GM12878 (cell line): ENCODE data around the gene HECTD4. TPM values are rescaled to one million over a fixed set of nuclear protein-coding genes. Genes with fewer than 3 reads are reported as not detected.

Experiments used
- ATAC-seq: fragments of 200-7000 bp; cut with Tn5 transposase; 3 replicates; pipeline ENCODE4 v1.9.1; 2020; ENCODE audit warnings: mild to moderate bottlenecking, moderate library complexity
- BruUV-seq: library from RNA; stranded (reverse); fragments of 400-500 nt; replicated peaks from 2 replicates; lab custom pipeline; 2021; lab: Mats Ljungman, UMichigan
- CTCF ChIA-PET: fragments of 300-600 bp; sonication (Branson Sonifier 250); formaldehyde crosslinking; extraction: SDS; loops from one replicate; lab custom pipeline; 2021; ENCODE audit warnings: inconsistent platforms; lab: Yijun Ruan, JAX
- POLR2A ChIA-PET: fragments of 350-600 bp; formaldehyde crosslinking; extraction: SDS; loops from one replicate; lab custom pipeline; 2021; ENCODE audit warnings: inconsistent platforms; lab: Charles Lee
- RAD21 ChIA-PET: fragments of 300-600 bp; sonication (Branson Sonifier 250); formaldehyde crosslinking; loops from one replicate; lab custom pipeline; 2023; ENCODE audit warnings: antibody characterized with exemption; ENCODE audit not compliant: unreplicated experiment; lab: Charles Lee
- SMC1A ChIA-PET: fragments of 300-600 bp; sonication (Branson Sonifier 250); formaldehyde crosslinking; loops from one replicate; lab custom pipeline; 2023; ENCODE audit not compliant: unreplicated experiment, uncharacterized antibody; lab: Charles Lee
- DNase-seq: peaks from one replicate; pipeline ENCODE4 v3.0.0-alpha.2; 2011; ENCODE audit warnings: low read depth, low spot score
- FAIRE-seq: peaks from 3 replicates; lab custom pipeline; 2011; peaks lifted over from hg19 to GRCh38; lab: Jason Lieb, UNC
- H2AFZ ChIP-seq: 2 replicates; pipeline ENCODE4 v1.6.0; 2011; ENCODE audit warnings: low read depth, low read length, control low read depth; ENCODE audit not compliant: control insufficient read depth
- H3K27ac ChIP-seq: 2 replicates; pipeline ENCODE4 v1.5.1; 2011; ENCODE audit warnings: control low read depth; ENCODE audit not compliant: control insufficient read depth, insufficient read depth
- H3K27me3 ChIP-seq, 2 experiments: replicated peaks in 1 of 2; 2 replicates each; pipeline versions ENCODE4 v1.6.0 to v1.6.1; 2011; ENCODE audit warnings: low read length in 1 of 2; ENCODE audit not compliant: control insufficient read depth in 2 of 2, insufficient read depth in 2 of 2
- H3K36me3 ChIP-seq, 2 experiments: 2 replicates each; pipeline ENCODE4 v1.5.1; 2011; ENCODE audit warnings: low read length in 1 of 2; ENCODE audit not compliant: control insufficient read depth in 2 of 2, insufficient read depth in 2 of 2
- H3K4me1 ChIP-seq: 2 replicates; pipeline ENCODE4 v1.6.1; 2011; ENCODE audit warnings: mild to moderate bottlenecking, low read length, moderate library complexity, mixed read lengths; ENCODE audit not compliant: control insufficient read depth, insufficient read depth
- H3K4me2 ChIP-seq: 2 replicates; pipeline ENCODE4 v1.6.0; 2011; ENCODE audit warnings: control low read depth; ENCODE audit not compliant: control insufficient read depth, insufficient read depth
- H3K4me3 ChIP-seq: fragments of 200-600 bp; sonication (generic); 2 replicates; pipeline ENCODE4 v1.5.1; 2016
- H3K79me2 ChIP-seq: 2 replicates; pipeline ENCODE4 v1.6.0; 2011; ENCODE audit warnings: low read length; ENCODE audit not compliant: control insufficient read depth, insufficient read depth
- H3K9ac ChIP-seq: 2 replicates; pipeline ENCODE4 v1.8.0; 2011; ENCODE audit warnings: low read length, control low read depth, mixed read lengths; ENCODE audit not compliant: control insufficient read depth, insufficient read depth
- H3K9me3 ChIP-seq: replicated peaks from 3 replicates; pipeline ENCODE4 v1.5.1; 2011; ENCODE audit warnings: mild to moderate bottlenecking, low read length; ENCODE audit not compliant: control insufficient read depth, insufficient read depth
- H4K20me1 ChIP-seq: 2 replicates; pipeline ENCODE4 v1.6.0; 2011; ENCODE audit not compliant: control insufficient read depth, insufficient read depth
- E2F8 ChIP-seq: fragments of 450-650 bp; IDR thresholded peaks from 2 replicates; pipeline ENCODE4 v1.6.1; 2018; ENCODE audit warnings: mild to moderate bottlenecking, low read depth, moderate library complexity; ENCODE audit not compliant: partially characterized antibody
- ELK1 ChIP-seq: IDR thresholded peaks from 2 replicates; pipeline ENCODE4 v1.6.1; 2012; ENCODE audit warnings: low read depth, low read length, improper control_type of control experiment
- ESRRA ChIP-seq: IDR thresholded peaks from 2 replicates; pipeline ENCODE4 v1.6.1; 2012; ENCODE audit warnings: mild to moderate bottlenecking, low read length, improper control_type of control experiment
- HCFC1 ChIP-seq: fragments of 150-350 bp; IDR thresholded peaks from 2 replicates; pipeline ENCODE4 v1.6.1; 2014; ENCODE audit warnings: low read length
- MYB ChIP-seq: fragments of 150-350 bp; IDR thresholded peaks from 2 replicates; pipeline ENCODE4 v1.6.1; 2014; ENCODE audit warnings: mild to moderate bottlenecking, low read depth, low read length, borderline replicate concordance
- SIN3A ChIP-seq: IDR thresholded peaks from 2 replicates; pipeline ENCODE4 v1.6.1; 2012; ENCODE audit warnings: low read depth, low read length, improper control_type of control experiment
- SMAD1 ChIP-seq: fragments of 450-650 bp; IDR thresholded peaks from 2 replicates; pipeline ENCODE4 v1.6.1; 2018; ENCODE audit warnings: mild to moderate bottlenecking, low read depth; ENCODE audit not compliant: partially characterized antibody
- SMARCA5 ChIP-seq: fragments of 450-650 bp; IDR thresholded peaks from 2 replicates; pipeline ENCODE4 v1.6.1; 2017; ENCODE audit warnings: mild to moderate bottlenecking
- ZBTB33 ChIP-seq: fragments of 450-650 bp; IDR thresholded peaks from 2 replicates; pipeline ENCODE4 v1.6.1; 2017; ENCODE audit warnings: mild to moderate bottlenecking
- WGBS: methylation state at CpG from one replicate; pipeline ENCODE4 v1.1.6; 2016; ENCODE audit warnings: low lambda C conversion rate; ENCODE audit not compliant: insufficient replicate concordance, insufficient coverage; ENCODE audit errors: missing lambda C conversion rate; 5-methylcytosine and 5-hydroxymethylcytosine counted together
- in situ Hi-C: fragments of 300-500 bp; cut with MboI; formaldehyde crosslinking; loops from 9 replicates; pipeline ENCODE4 v1.14.3; 2018; ENCODE audit warnings: mixed read lengths
- intact Hi-C: fragments of 100-400 bp; cut with micrococcal nuclease; formaldehyde crosslinking; loops from one replicate; pipeline ENCODE4 v1.14.2; 2022; ENCODE audit not compliant: unreplicated experiment
- polyA plus RNA-seq, 11 experiments: library from polyadenylated mRNA; depleted of rRNA in 4 of 11; unstranded in 6 of 11; stranded (reverse) in 5 of 11; fragments of >200 nt; fragmentation: Nextera tagmentation in 4 of 11; fragmentation: Illumina TruSeq in 1 of 11; extraction: Ambion mirVana in 4 of 11; extraction: Trizol in 1 of 11; gene quantifications; 1 replicate in 1 of 11; 2 replicates in 10 of 11; pipeline versions ENCODE4 v1.2.1 to v1.2.3, GENCODE V29; 2011 to 2016; ENCODE audit warnings: inconsistent platforms in 2 of 11, missing spikeins in 2 of 11, low read depth in 1 of 11
- total RNA-seq, 4 experiments: library from RNA; depleted of rRNA in 3 of 4; stranded (reverse); fragments of >200 nt in 3 of 4; fragmentation: Illumina TruSeq in 1 of 4; extraction: Trizol in 1 of 4; gene quantifications; 2 replicates each; pipeline versions ENCODE4 v1.2.1 to v1.2.3, GENCODE V29; 2013 to 2021
- TF ChIP-seq, protein P1 (sequence below): fragments of 450-650 bp; IDR thresholded peaks from 2 replicates; pipeline ENCODE4 v1.6.1; 2018; ENCODE audit warnings: borderline replicate concordance, mild to moderate bottlenecking; ENCODE audit not compliant: partially characterized antibody
- TF ChIP-seq, protein P2 (sequence below): fragments of 150-350 bp; IDR thresholded peaks from 2 replicates; pipeline ENCODE4 v1.6.1; 2016; ENCODE audit warnings: low read depth, low read length

Gene HECTD4
- total and polyA plus RNA-seq, 10 of the 15 experiments (the other 5 are each of a cell fraction or from before 2014, with no cell fraction given), result 5.8 to 43.9 (median 17.9) TPM

- TF ChIP-seq ZBTB33, result no peak
Observed at GRCh38 chr12:112430929-112431328, 48.7 kb upstream of the HECTD4 start (continued).

GRCh38 chr12:112427760-112428159 lies 45.5 kb upstream of the HECTD4 start:
- Histone ChIP-seq H3K4me2 (no peak overlapping the region), H2AFZ (no peak overlapping the region), H3K27me3 (no peaks in the 10 kb centered on the region), H3K9ac (no peak overlapping the region), H3K27ac (no peak overlapping the region), H4K20me1 (0 out of 2 replicates have a peak, but pooled peaks cover 1% of the 10 kb centered on the region), H3K79me2 (peaks cover 44% of the 10 kb centered on the region), H3K36me3 (no peaks in the 10 kb centered on the region), H3K4me3 (no peak overlapping the region), H3K4me1 (no peaks in the 10 kb centered on the region; the same call in 1 of the 2 replicates), H3K9me3 (no peaks in the 10 kb centered on the region)
- FAIRE-seq, result no peak
- no TSS peak for BruUV-seq
- CTCF ChIA-PET, result no interaction called here
- SMC1A ChIA-PET, result no interaction called here
- POLR2A ChIA-PET, result no interaction called here
- in situ Hi-C loops, result no loop called here
- intact Hi-C loops, result no loop called here
- WGBS, result 98% methylated on average over 2 of the region's 2 CpGs
- RAD21 ChIA-PET, result no interaction called here
- no peak for ATAC-seq
- no peak for DNase-seq
- TF ChIP-seq HCFC1 (no peak), SMARCA5 (no peak), SMAD1 (no peak), ELK1 (no peak), SIN3A (no peak), ESRRA (no peak), MYB (no peak), E2F8 (no peak)
- TF ChIP-seq, protein P1, sequence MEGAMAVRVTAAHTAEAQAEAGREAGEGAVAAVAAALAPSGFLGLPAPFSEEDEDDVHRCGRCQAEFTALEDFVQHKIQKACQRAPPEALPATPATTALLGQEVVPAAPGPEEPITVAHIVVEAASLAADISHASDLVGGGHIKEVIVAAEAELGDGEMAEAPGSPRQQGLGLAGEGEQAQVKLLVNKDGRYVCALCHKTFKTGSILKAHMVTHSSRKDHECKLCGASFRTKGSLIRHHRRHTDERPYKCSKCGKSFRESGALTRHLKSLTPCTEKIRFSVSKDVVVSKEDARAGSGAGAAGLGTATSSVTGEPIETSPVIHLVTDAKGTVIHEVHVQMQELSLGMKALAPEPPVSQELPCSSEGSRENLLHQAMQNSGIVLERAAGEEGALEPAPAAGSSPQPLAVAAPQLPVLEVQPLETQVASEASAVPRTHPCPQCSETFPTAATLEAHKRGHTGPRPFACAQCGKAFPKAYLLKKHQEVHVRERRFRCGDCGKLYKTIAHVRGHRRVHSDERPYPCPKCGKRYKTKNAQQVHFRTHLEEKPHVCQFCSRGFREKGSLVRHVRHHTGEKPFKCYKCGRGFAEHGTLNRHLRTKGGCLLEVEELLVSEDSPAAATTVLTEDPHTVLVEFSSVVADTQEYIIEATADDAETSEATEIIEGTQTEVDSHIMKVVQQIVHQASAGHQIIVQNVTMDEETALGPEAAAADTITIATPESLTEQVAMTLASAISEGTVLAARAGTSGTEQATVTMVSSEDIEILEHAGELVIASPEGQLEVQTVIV, result no peak
- TF ChIP-seq, protein P2, sequence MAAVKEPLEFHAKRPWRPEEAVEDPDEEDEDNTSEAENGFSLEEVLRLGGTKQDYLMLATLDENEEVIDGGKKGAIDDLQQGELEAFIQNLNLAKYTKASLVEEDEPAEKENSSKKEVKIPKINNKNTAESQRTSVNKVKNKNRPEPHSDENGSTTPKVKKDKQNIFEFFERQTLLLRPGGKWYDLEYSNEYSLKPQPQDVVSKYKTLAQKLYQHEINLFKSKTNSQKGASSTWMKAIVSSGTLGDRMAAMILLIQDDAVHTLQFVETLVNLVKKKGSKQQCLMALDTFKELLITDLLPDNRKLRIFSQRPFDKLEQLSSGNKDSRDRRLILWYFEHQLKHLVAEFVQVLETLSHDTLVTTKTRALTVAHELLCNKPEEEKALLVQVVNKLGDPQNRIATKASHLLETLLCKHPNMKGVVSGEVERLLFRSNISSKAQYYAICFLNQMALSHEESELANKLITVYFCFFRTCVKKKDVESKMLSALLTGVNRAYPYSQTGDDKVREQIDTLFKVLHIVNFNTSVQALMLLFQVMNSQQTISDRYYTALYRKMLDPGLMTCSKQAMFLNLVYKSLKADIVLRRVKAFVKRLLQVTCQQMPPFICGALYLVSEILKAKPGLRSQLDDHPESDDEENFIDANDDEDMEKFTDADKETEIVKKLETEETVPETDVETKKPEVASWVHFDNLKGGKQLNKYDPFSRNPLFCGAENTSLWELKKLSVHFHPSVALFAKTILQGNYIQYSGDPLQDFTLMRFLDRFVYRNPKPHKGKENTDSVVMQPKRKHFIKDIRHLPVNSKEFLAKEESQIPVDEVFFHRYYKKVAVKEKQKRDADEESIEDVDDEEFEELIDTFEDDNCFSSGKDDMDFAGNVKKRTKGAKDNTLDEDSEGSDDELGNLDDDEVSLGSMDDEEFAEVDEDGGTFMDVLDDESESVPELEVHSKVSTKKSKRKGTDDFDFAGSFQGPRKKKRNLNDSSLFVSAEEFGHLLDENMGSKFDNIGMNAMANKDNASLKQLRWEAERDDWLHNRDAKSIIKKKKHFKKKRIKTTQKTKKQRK, result no peak
